Subcutaneous abdominal adipose tissue (tissue), 5 donors: ENCODE measurements around the gene WDR90.

Experiments used
- H3K27ac ChIP-seq: one replicate; pipeline ENCODE4 v1.7.0; 2013; ENCODE audit warnings: low read depth, mild to moderate bottlenecking, inconsistent platforms, low read length, moderate library complexity
- H3K27me3 ChIP-seq, 5 donors: one replicate each; pipeline ENCODE4 v1.7.0; 2013; ENCODE audit warnings: low read length in 5 of 5, inconsistent platforms in 1 of 5; ENCODE audit not compliant: control insufficient read depth in 5 of 5, insufficient read depth in 4 of 5
- H3K36me3 ChIP-seq, 5 donors: one replicate each; pipeline ENCODE4 v1.7.0; 2013; ENCODE audit warnings: low read length in 5 of 5; ENCODE audit not compliant: control insufficient read depth in 5 of 5, insufficient read depth in 5 of 5
- H3K4me1 ChIP-seq, 5 donors: one replicate each; pipeline ENCODE4 v1.7.0; 2013; ENCODE audit warnings: low read length in 5 of 5, mild to moderate bottlenecking in 3 of 5, moderate library complexity in 1 of 5; ENCODE audit not compliant: control insufficient read depth in 5 of 5, insufficient read depth in 5 of 5
- H3K4me3 ChIP-seq, 5 donors: one replicate each; pipeline ENCODE4 v1.7.0; 2013; ENCODE audit warnings: low read length in 5 of 5, low read depth in 1 of 5
- H3K9ac ChIP-seq, 5 donors: one replicate each; pipeline ENCODE4 v1.7.0; 2013; ENCODE audit warnings: low read length in 5 of 5, mild to moderate bottlenecking in 4 of 5, moderate library complexity in 3 of 5
- H3K9me3 ChIP-seq, 5 donors: one replicate each; pipeline ENCODE4 v1.7.0; 2013; ENCODE audit warnings: low read length in 5 of 5; ENCODE audit not compliant: control insufficient read depth in 5 of 5
- donor health status: healthy.
- donor health status: healthy.
- donor health status: healthy.
- donor health status: healthy.
- donor health status: healthy.

The WDR90 gene

GRCh38 chr16:698911-699671, 49.9 kb downstream of the WDR90 start:
- H3K27me3 ChIP-seq: peaks cover 53 to 77% (median 59%) of the 10 kb centered on the region in 5 donors
- H3K9me3 ChIP-seq: peaks cover 0 to 4% (median 0%) of the 10 kb centered on the region in 5 donors
- H3K9ac ChIP-seq: no peak overlapping the region
- no peaks in the 10 kb centered on the region for H3K36me3 ChIP-seq
- no peak overlapping the region for H3K4me3 ChIP-seq
- H3K27ac ChIP-seq: no peak overlapping the region
- peaks cover 0 to 11% (median 10%) of the 10 kb centered on the region in 5 donors for H3K4me1 ChIP-seq

DNA sequence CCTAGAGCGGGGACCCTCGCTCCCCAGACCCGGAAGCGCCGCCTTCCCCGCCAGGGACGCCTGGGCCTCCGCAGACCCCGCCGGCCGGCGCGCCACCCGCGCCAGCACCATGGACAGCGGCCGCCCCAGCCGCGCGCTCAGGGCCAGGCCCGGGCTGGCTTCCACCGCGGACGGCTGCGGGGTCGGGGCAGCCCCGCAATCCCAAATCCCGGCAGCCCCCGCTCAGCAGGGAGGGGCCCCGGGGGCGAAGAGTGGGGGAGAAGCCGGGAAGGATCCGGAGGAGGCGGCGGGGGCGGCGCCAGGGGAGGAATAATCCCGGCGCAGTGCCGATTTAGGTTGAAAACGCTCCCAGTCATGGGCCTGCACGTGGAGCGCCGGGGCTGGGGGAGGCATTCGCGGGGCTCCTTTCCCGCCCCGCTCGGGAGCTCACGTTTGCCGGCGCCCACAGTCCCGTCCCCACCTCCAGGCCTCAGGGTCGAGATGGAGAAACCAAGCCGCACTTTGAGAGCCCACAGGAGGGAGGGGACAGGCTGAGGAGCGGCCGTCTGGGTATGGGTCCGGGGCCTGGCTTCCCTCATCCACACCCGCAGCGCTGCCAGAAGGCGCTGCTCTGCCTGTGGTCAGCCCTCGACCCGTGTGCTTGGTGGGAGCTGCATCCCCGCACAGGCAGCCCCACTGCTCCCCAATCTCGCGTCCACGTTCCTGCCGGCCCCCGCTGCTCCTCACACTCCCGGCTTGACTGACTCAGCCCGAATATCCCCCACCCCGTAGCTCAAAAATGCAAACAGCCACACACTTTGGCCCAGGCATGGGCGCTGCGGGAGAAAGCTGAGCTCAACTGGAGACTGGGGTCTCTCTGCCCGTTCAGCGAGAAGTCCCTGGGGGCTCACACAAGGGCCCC, 51.8 kb downstream of the WDR90 start:
- H3K9me3 ChIP-seq: no peaks in the 10 kb centered on the region
- H3K4me1 ChIP-seq: peaks cover 0 to 4% (median 1%) of the 10 kb centered on the region in 5 donors
- H3K36me3 ChIP-seq: no peaks in the 10 kb centered on the region
- H3K9ac ChIP-seq: no peak overlapping the region
- no peak overlapping the region for H3K4me3 ChIP-seq
- peaks cover 52 to 72% (median 55%) of the 10 kb centered on the region in 5 donors for H3K27me3 ChIP-seq
- no peak overlapping the region for H3K27ac ChIP-seq

GRCh38 chr16:702341-702740, 53.2 kb downstream of the WDR90 start:
- Histone ChIP-seq H3K9ac (no peak overlapping the region), H3K4me3 (no peak overlapping the region), H3K27ac (no peak overlapping the region), H3K36me3 (no peaks in the 10 kb centered on the region), H3K4me1 (peaks cover 0 to 5% (median 3%) of the 10 kb centered on the region in 5 donors), H3K27me3 (peaks cover 57 to 76% (median 63%) of the 10 kb centered on the region in 5 donors), H3K9me3 (no peaks in the 10 kb centered on the region)

- H3K9me3 ChIP-seq: no peaks in the 10 kb centered on the region
- no peak overlapping the region for H3K27ac ChIP-seq
- H3K27me3 ChIP-seq: peaks cover 66 to 84% (median 70%) of the 10 kb centered on the region in 5 donors
- H3K36me3 ChIP-seq: no peaks in the 10 kb centered on the region
- peaks cover 0 to 5% (median 3%) of the 10 kb centered on the region in 5 donors for H3K4me1 ChIP-seq
- no peak overlapping the region for H3K9ac ChIP-seq
- H3K4me3 ChIP-seq: no peak overlapping the region
Measured at GRCh38 chr16:703406-703805, 54.2 kb downstream of the WDR90 start.

- Histone ChIP-seq H3K4me3 (no peak overlapping the region), H3K4me1 (peaks cover 0 to 5% (median 3%) of the 10 kb centered on the region in 5 donors), H3K36me3 (no peaks in the 10 kb centered on the region), H3K9me3 (no peaks in the 10 kb centered on the region), H3K27me3 (peaks cover 72 to 88% (median 76%) of the 10 kb centered on the region in 5 donors), H3K9ac (no peak overlapping the region), H3K27ac (no peak overlapping the region)
Measured at GRCh38 chr16:704047-704446, 54.9 kb downstream of the WDR90 start.

DNA sequence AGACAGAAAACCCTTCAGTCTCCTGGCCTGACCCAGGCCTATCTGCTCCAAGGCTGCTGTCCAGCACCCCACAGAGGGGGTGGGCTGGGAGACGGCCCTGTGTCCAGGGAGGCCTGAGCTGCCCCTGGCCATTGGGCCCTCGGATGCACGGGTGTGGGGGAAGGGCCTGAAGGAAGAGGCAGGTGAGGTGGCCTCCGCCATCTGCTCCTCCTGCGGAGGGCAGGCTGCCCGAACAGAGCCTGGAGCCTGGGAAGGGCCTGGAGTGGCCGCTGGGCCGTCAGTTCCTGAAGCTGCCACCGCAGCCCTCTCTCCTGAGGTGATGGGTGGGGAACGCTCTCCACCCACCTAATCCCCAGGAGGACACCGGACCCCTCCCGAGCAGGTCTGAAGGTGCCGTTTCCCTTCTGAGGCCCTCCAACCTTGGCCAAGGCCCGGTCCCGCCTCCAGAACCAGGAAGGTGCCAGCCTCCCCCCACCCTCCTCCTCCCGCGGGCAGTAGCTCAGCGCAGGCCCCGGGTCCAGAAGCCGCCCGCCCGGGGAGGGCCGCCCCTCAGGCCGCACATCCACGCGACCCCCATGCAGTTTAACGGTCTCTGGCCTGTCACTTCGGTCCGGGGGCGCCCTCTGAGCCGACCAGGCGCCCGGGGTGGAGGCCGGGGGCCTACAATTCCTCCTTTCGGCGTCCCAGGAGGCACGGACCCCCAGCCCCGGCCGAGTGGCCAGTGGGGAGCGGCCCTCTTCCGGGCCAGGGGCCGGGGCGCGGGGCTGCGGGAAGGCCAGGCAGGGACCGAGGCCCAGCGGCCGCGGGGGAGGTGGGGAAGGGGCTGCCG, 55.6 kb downstream of the WDR90 start:
- H3K9me3 ChIP-seq: no peaks in the 10 kb centered on the region
- no peak overlapping the region for H3K9ac ChIP-seq
- H3K4me1 ChIP-seq: peaks cover 0 to 5% (median 3%) of the 10 kb centered on the region in 5 donors
- peaks cover 76 to 88% (median 79%) of the 10 kb centered on the region in 5 donors for H3K27me3 ChIP-seq
- no peaks in the 10 kb centered on the region for H3K36me3 ChIP-seq
- H3K27ac ChIP-seq: no peak overlapping the region
- no peak overlapping the region for H3K4me3 ChIP-seq

- Histone ChIP-seq H3K27me3 (peaks cover 77 to 90% (median 80%) of the 10 kb centered on the region in 5 donors), H3K9ac (no peak within 1 kb of the TSS), H3K4me3 (no peak within 1 kb of the TSS), H3K9me3 (no peaks in the 10 kb centered on the region), H3K36me3 (no peaks in the 10 kb centered on the region), H3K4me1 (peaks cover 0 to 5% (median 3%) of the 10 kb centered on the region in 5 donors), H3K27ac (no peak within 1 kb of the TSS)
Measured at GRCh38 chr16:705431-706188, 56.4 kb downstream of the WDR90 start, which contains the start of gene FBXL16. Gene FBXL16 (minus strand): TSS chr16:705801. CDS start chr16:697405, 8,396 bp downstream.

DNA sequence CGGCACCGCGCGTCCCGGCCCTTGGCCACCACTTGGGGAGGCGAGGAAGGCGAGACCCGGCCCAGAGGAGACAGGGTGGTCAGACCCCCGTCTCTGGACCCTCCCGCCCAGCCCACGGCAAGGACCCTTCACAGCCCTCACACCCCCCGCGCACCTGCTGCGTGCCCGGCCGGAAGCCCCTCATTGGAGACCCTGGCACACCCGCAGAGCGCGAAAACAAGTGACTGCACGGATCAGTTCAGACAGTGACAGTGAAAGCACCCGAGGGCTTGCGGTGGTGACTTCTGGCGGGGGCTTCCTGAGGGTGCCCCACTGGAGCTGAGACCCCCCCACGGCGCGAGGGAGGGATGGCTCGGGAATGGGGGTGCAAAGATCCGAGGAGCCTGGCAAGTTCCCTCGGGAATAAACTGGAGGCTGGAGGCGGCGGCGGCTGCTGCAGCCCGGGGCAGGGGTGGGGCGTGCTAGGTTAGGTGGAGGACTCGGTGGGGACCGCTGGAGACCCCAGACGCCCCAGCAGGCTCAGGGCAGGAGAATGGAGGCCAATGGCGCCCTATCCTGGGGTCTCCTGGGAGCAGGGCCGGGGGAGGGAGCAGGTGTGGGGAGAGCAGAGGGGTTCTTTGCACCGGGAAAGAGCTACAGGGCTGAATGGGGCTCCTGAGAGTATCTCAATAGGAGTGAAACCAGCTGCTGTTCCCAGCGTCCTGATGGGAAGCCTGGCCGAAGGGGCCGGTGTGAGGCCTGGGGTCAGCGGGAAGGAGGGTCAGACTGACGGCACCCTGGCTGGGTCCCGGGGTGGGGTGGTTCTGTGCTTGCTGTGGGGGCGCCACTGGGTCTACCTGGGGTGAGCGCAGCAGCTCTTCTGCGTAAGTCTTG, 57.3 kb downstream of the WDR90 start:
- no peaks in the 10 kb centered on the region for H3K9me3 ChIP-seq
- H3K27me3 ChIP-seq: peaks cover 81 to 92% (median 83%) of the 10 kb centered on the region in 5 donors
- no peak overlapping the region for H3K4me3 ChIP-seq
- H3K36me3 ChIP-seq: no peaks in the 10 kb centered on the region
- no peak overlapping the region for H3K9ac ChIP-seq
- no peak overlapping the region for H3K27ac ChIP-seq
- peaks cover 0 to 5% (median 0%) of the 10 kb centered on the region in 5 donors for H3K4me1 ChIP-seq
